ENCODE results near the gene IQCE. TPM values are rescaled to one million over a fixed set of nuclear protein-coding genes. Genes with fewer than 3 reads are reported as not detected.

The IQCE gene
- total RNA-seq, 1 donor from 2014 or later = 25.7 TPM

DNA sequence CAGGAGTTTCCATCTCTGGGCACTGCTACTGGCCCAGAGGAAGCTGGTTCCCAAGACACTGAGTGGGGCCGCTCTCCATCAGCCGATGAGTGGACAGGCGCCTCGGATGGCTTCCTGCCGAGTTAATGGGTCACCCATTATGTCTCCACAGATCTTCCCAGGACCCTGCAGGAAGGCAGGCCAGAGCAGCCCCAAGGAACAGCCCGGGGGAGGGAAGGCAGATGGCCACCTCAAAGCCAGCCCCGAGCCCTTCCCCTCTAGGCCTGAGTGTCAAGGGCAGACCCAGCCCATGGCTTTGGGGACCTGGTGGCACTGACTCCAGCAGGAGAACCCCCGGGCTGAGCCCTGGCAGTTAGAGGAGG lies 42.6 kb upstream of the IQCE start:
- no peaks in the 10 kb centered on the region for H3K9me3 Mint-ChIP-seq
- no peak overlapping the region for H3K4me3 Mint-ChIP-seq
- no peak overlapping the region for H3K27ac Mint-ChIP-seq
- peaks cover 25% of the 10 kb centered on the region for H3K4me1 Mint-ChIP-seq (ENCODE audit: unreplicated experiment)
- H3K36me3 Mint-ChIP-seq = no peaks in the 10 kb centered on the region
- TF ChIP-seq, protein P1, sequence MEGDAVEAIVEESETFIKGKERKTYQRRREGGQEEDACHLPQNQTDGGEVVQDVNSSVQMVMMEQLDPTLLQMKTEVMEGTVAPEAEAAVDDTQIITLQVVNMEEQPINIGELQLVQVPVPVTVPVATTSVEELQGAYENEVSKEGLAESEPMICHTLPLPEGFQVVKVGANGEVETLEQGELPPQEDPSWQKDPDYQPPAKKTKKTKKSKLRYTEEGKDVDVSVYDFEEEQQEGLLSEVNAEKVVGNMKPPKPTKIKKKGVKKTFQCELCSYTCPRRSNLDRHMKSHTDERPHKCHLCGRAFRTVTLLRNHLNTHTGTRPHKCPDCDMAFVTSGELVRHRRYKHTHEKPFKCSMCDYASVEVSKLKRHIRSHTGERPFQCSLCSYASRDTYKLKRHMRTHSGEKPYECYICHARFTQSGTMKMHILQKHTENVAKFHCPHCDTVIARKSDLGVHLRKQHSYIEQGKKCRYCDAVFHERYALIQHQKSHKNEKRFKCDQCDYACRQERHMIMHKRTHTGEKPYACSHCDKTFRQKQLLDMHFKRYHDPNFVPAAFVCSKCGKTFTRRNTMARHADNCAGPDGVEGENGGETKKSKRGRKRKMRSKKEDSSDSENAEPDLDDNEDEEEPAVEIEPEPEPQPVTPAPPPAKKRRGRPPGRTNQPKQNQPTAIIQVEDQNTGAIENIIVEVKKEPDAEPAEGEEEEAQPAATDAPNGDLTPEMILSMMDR (conservative IDR thresholded peaks at IDR 0.05) = no peak
- peaks cover 20% of the 10 kb centered on the region for H3K27me3 Mint-ChIP-seq
- no peak for DNase-seq (ENCODE audit: extremely low spot score, unreplicated experiment)

DNA sequence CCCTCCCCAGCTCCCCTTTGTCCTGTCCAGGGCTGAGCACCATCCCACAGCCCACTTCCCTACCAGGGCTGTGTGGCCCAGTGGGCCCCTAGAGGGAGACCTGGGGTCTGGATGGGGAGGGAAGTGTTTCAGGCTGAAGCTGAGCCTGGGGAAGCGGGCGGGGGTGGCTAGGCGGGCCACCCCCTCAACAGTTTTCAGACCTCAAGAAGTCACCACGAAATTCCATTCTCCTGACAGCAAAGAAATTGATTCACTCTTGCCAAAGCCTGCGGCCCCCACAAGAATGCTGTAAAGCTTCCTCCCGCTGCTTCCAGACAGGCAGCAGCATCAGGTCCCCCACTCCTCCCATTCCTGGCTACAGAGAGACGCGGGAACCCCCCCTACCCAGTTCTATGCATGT lies 41.8 kb upstream of the IQCE start:
- H3K4me3 Mint-ChIP-seq = peak overlapping the region; percentile 80
- H3K27me3 Mint-ChIP-seq = peaks cover 25% of the 10 kb centered on the region
- no peak for DNase-seq (ENCODE audit: extremely low spot score, unreplicated experiment)
- H3K27ac Mint-ChIP-seq = no peak overlapping the region
- H3K9me3 Mint-ChIP-seq = no peaks in the 10 kb centered on the region
- TF ChIP-seq, protein P1 (conservative IDR thresholded peaks at IDR 0.05) = no peak
- H3K4me1 Mint-ChIP-seq (ENCODE audit: unreplicated experiment) = peaks cover 30% of the 10 kb centered on the region
- no peaks in the 10 kb centered on the region for H3K36me3 Mint-ChIP-seq

DNA sequence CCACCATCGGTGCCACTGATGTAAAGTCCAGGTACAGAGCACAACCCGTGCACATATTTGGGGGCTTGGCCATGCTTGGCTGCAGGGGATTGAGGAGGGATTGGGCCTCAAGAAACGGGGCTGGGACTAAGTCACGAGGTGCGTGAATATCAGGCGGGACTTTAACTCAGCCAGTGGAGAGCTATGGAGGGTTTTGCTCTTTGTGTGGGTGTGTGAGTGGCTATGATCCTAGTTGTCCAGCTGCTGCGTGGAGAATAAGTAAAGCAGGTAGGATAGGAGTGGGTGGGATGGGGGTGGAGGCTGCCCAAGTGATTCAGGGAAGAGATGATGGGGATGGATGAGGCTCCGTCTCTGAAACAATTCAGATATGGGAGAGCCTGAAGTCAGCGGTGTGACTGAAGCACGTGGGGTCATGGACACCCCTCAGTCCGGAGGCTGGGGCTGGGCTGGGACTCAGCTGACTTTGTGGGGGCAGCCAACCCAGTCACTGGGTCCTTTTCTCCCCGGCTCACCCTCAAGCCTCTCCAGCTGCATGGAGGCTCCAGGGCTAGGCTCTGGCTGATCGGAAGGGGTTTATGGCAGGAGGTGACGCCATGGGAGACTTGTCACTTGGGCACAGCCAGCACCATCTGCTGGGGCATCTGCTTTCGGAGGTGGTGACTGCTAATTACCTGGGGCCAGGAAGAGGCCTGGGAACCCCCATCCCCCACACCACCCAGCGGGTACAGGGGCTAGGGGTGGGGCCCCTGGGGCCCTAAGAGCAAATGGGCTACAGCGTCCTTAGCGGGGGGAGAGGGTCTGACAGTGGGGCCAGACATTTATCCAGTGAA lies 40.9 kb upstream of the IQCE start:
- H3K27ac Mint-ChIP-seq = peak overlapping the region; percentile 13
- TF ChIP-seq, protein P1 (conservative IDR thresholded peaks at IDR 0.05) = no peak
- DNase-seq (ENCODE audit: extremely low spot score, unreplicated experiment) = no peak
- peaks cover 26% of the 10 kb centered on the region for H3K4me1 Mint-ChIP-seq (ENCODE audit: unreplicated experiment)
- H3K9me3 Mint-ChIP-seq = no peaks in the 10 kb centered on the region
- H3K4me3 Mint-ChIP-seq = peak overlapping the region; percentile 80
- no peaks in the 10 kb centered on the region for H3K36me3 Mint-ChIP-seq
- H3K27me3 Mint-ChIP-seq = peaks cover 29% of the 10 kb centered on the region

DNA sequence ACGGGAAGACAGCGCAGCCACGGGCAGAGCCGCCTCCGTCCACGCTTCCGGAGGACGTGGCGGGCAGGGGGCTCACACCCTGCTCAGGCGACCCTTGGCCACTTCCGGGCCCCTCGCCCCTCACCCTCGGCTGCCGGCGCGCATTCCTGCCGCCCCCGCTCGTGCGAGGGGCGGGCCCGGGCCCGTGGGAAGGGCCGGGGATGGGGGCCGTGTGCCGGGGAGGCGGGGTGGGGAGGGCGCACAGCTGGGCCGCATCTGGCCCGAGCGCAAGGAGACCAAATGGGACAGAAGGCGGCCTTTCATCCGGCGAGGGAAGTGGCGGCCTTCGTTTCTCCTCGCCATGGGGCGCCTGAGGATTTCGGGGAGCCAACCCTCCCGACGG lies 40.1 kb upstream of the IQCE start:
- Mint-ChIP-seq H3K36me3 (no peaks in the 10 kb centered on the region), H3K27ac (no peak overlapping the region), H3K27me3 (peaks cover 31% of the 10 kb centered on the region), H3K4me3 (peak overlapping the region; percentile 80), H3K9me3 (no peaks in the 10 kb centered on the region), H3K4me1 (ENCODE audit: unreplicated experiment) (peaks cover 25% of the 10 kb centered on the region)
- DNase-seq (ENCODE audit: extremely low spot score, unreplicated experiment) = no peak
- TF ChIP-seq, protein P1 (conservative IDR thresholded peaks at IDR 0.05) = no peak

DNA sequence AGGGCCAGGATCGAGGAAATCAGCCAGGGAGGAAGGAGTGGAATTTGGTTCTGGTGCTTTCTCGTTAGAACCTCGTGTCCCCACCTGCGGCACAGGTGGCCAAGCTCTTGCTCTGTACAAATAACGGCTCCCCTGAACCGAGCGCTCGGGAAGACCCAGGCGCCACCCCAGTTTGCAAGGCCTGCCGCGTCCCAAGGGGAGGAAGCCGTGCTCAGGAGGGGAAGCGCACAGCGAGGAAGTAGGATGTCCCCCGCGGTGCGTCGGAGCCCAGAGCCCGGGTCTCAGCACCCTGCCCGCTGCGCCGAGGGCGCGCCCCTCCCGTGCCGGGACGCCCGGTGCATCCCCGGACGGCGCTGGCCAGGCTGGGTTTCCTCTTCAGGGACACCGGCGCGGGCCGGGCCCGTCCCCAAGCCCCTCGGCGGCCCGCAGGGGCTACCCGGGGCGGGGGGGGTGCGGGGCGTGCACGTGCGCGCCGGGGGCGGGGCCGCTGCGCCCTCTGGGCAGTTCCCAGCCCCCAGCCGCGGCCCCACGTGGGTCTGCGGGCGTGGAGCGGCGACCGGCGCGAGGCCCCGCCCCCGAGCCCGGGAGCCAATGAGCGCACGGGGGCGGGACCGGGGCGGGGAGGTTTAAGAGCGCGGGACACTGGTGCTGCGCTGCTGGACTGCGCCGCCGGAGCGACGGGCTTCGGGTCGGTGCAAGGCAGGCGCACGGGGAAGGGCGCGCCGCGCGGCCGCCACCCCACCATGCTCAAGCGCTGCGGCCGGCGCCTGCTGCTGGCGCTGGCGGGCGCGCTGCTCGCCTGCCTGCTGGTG lies 39.5 kb upstream of the IQCE start, which contains the start of gene LFNG:
TSS of gene LFNG (plus strand) at position 656 of the 812 bp plus-strand sequence. CDS start at position 744, 88 bp downstream.
- H3K36me3 Mint-ChIP-seq = no peaks in the 10 kb centered on the region
- peak within 1 kb of the TSS; percentile 31 for H3K27ac Mint-ChIP-seq
- TF ChIP-seq, protein P1 (conservative IDR thresholded peaks at IDR 0.05) = no peak
- DNase-seq (ENCODE audit: extremely low spot score, unreplicated experiment) = peak; percentile 88
- H3K27me3 Mint-ChIP-seq = peaks cover 31% of the 10 kb centered on the region
- H3K4me1 Mint-ChIP-seq (ENCODE audit: unreplicated experiment) = peaks cover 25% of the 10 kb centered on the region
- no peaks in the 10 kb centered on the region for H3K9me3 Mint-ChIP-seq
- peak within 1 kb of the TSS; percentile 88 for H3K4me3 Mint-ChIP-seq
